AG09319 (cell line): ENCODE measurements around the gene DAZ4.
"Not testable (repeated sequence)": the region's sequence is repeated elsewhere in the genome, so short reads cannot be mapped to it uniquely, and the experiment has no call there.

Experiments used
- DNase-seq: peaks from one replicate; pipeline ENCODE4 v3.0.0-alpha.2; 2010; ENCODE audit warnings: low read depth; ENCODE audit errors: extremely low read depth

DAZ4 gene

GRCh38 chrY:24833619-24834018 lies at the start of gene DAZ4:
Gene DAZ4 (plus strand): TSS chrY:24833919. CDS start chrY:24834127, 208 bp downstream.
- not testable (repeated sequence) for DNase-seq

GRCh38 chrY:24813293-24813692 lies 20.4 kb upstream of the DAZ4 start, which contains the start of gene DAZ3:
Gene DAZ3 (minus strand): TSS chrY:24813393. CDS start chrY:24813185, 208 bp downstream.
- DNase-seq = not testable (repeated sequence)

- DNase-seq = not testable (repeated sequence)
These were observed 11.9 kb upstream of the DAZ4 start for GRCh38 chrY:24821836-24822235.

- DNase-seq = not testable (repeated sequence)
These were observed 9.4 kb upstream of the DAZ4 start for GRCh38 chrY:24824184-24824879.

- DNase-seq = not testable (repeated sequence)
These were observed 8.7 kb upstream of the DAZ4 start for GRCh38 chrY:24825069-24825468.
